Stomach (tissue), 4 donors: ENCODE measurements around the gene AGBL3.

ENCODE experiments used
- POLR2A ChIP-seq, 4 donors: fragments of 450-650 bp; IDR thresholded peaks; one replicate each; pipeline ENCODE4 v1.6.1; 2016; ENCODE audit warnings: antibody characterized with exemption in 4 of 4, control low read depth in 2 of 4, mild to moderate bottlenecking in 1 of 4, moderate library complexity in 1 of 4
- POLR2AphosphoS5 ChIP-seq, 3 donors: sonication (generic); formaldehyde crosslinking; IDR thresholded peaks; one replicate each; pipeline ENCODE4 v1.6.1; 2016; ENCODE audit warnings: antibody characterized with exemption in 3 of 3

DNA sequence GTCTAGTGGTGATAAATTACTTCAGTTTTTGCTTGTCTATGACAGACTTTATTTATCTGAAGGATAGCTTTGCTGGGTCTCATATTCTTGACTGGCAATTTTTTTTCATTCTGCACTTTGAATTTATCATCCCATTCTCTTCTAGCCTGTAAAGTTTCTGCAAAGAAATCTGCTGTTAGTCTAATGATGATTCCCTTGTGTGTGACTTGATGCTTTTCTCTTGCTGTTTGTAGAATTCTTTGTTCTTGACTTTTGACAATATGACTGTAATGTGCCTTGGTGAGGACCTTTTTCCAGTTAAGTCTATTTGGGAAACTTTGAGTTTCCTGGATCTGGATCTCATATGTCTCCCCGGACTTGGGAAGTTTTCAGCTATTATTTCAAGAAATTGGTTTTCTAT lies 102.3 kb downstream of the AGBL3 start:
- TF ChIP-seq POLR2AphosphoS5 (IDR thresholded peaks at IDR 0.05) (no peak), POLR2A (IDR thresholded peaks at IDR 0.05) (no peak)
